Breast epithelium (tissue), 4 donors: Measurements from ENCODE around the gene PAIP2B. TPM values are rescaled to one million over a fixed set of nuclear protein-coding genes. Genes with fewer than 3 reads are reported as not detected.

Experiments used
- DNase-seq, 2 donors: peaks; one replicate each; pipeline ENCODE4 v3.0.0-alpha.2; 2019; ENCODE audit warnings: low spot score in 2 of 2
- H3K27ac ChIP-seq, 2 donors: fragments of 200-600 bp; sonication (generic) in 1 of 2; one replicate each; pipeline ENCODE4 v1.5.1; 2016 to 2019; ENCODE audit warnings: mild to moderate bottlenecking in 1 of 2
- H3K27me3 ChIP-seq, 2 donors: fragments of 200-600 bp; sonication (generic) in 1 of 2; one replicate each; pipeline versions ENCODE4 v1.5.1 to v1.6.0; 2017 to 2019; ENCODE audit warnings: control low read depth in 1 of 2, mild to moderate bottlenecking in 1 of 2
- H3K36me3 ChIP-seq: fragments of 200-600 bp; one replicate; pipeline ENCODE4 v1.5.1; 2019
- H3K4me1 ChIP-seq, 2 donors: fragments of 200-600 bp; sonication (generic); one replicate each; pipeline ENCODE4 v1.5.1; 2016 to 2019; ENCODE audit warnings: control low read depth in 1 of 2
- H3K4me3 ChIP-seq, 3 donors: fragments of 200-600 bp; sonication (generic); 1 replicate in 2 of 3; 2 replicates in 1 of 3; pipeline ENCODE4 v1.5.1; 2016 to 2019; ENCODE audit warnings: mild to moderate bottlenecking in 3 of 3, moderate library complexity in 2 of 3
- H3K9me3 ChIP-seq, 2 donors: fragments of 200-600 bp; sonication (generic) in 1 of 2; one replicate each; pipeline ENCODE4 v1.5.1; 2016 to 2019; ENCODE audit warnings: control low read depth in 1 of 2
- POLR2A ChIP-seq: fragments of 450-650 bp; IDR thresholded peaks from one replicate; pipeline ENCODE4 v1.6.1; 2016; ENCODE audit warnings: antibody characterized with exemption, mild to moderate bottlenecking, moderate library complexity
- POLR2AphosphoS5 ChIP-seq, 3 donors: sonication (generic); formaldehyde crosslinking; IDR thresholded peaks; one replicate each; pipeline ENCODE4 v1.6.1; 2017; ENCODE audit warnings: antibody characterized with exemption in 3 of 3
- intact Hi-C: fragments of 100-400 bp; cut with DNase I; formaldehyde crosslinking; loops from one replicate; pipeline ENCODE4 v1.15.1; 2023; ENCODE audit warnings: low total_unique reads
- total RNA-seq, 3 donors: library from RNA; depleted of rRNA; stranded (reverse); fragments of >200 nt; gene quantifications; one replicate each; pipeline ENCODE4 v1.1.0, GENCODE V29; 2016
- TF ChIP-seq, protein P1 (sequence below), 3 donors: fragments of 450-650 bp; IDR thresholded peaks; one replicate each; pipeline ENCODE4 v1.5.1; 2016 to 2017; ENCODE audit warnings: antibody characterized with exemption in 3 of 3, mild to moderate bottlenecking in 3 of 3, moderate library complexity in 3 of 3

Gene PAIP2B
- total RNA-seq, 3 donors from 2014 or later: 6.9 to 13.0 (median 9.0) TPM

DNA sequence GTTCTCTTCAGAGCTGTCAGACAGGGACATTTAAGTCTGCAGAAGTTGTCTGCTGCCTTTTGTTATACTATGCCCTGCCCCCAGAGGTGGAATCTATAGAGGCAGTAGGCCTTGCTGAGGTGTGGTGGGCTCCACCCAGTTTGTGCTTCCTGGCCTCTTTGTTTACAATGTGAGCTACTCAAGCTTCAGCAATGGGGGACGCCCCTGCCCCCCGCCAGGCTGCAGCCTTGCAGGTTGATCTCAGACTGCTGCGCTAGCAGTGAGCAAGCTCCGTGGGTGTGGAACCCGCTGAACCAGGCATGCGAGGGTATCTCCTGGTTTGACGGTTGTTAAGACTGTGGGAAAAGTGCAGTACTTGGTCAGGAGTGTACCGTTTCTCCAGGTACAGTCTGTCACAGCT lies 24.0 kb upstream of the PAIP2B start:
- intact Hi-C loops: no loop called here
- peaks cover 0 to 7% of the 10 kb centered on the region in 2 donors for H3K27me3 ChIP-seq
- no peak for DNase-seq
- TF ChIP-seq POLR2A (no peak), POLR2AphosphoS5 (IDR thresholded peaks at IDR 0.05) (no peak)
- TF ChIP-seq, protein P1, sequence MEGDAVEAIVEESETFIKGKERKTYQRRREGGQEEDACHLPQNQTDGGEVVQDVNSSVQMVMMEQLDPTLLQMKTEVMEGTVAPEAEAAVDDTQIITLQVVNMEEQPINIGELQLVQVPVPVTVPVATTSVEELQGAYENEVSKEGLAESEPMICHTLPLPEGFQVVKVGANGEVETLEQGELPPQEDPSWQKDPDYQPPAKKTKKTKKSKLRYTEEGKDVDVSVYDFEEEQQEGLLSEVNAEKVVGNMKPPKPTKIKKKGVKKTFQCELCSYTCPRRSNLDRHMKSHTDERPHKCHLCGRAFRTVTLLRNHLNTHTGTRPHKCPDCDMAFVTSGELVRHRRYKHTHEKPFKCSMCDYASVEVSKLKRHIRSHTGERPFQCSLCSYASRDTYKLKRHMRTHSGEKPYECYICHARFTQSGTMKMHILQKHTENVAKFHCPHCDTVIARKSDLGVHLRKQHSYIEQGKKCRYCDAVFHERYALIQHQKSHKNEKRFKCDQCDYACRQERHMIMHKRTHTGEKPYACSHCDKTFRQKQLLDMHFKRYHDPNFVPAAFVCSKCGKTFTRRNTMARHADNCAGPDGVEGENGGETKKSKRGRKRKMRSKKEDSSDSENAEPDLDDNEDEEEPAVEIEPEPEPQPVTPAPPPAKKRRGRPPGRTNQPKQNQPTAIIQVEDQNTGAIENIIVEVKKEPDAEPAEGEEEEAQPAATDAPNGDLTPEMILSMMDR (IDR thresholded peaks at IDR 0.05): no peak
- no peaks in the 10 kb centered on the region for H3K36me3 ChIP-seq
- H3K27ac ChIP-seq: no peak overlapping the region
- no peaks in the 10 kb centered on the region for H3K4me1 ChIP-seq
- H3K9me3 ChIP-seq: peaks cover 0 to 2% of the 10 kb centered on the region in 2 donors
- H3K4me3 ChIP-seq: no peak overlapping the region

DNA sequence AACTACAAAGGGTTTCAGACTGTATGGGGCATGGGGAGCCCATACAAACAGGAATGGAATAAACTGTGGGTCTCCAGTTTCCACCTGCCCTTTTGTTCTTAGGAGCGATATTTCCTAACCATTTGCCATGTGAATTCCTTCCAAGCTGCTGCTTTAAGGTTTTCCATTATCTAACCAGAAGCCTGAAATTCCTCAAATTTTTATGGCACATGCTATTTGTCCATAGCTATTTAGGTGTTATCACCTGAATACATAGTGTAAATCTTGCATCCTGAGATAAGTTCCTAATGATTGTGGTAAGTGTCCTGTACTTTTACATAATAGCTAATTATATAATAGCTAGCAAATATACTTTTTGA lies 17.4 kb upstream of the PAIP2B start:
- Histone ChIP-seq H3K36me3 (no peaks in the 10 kb centered on the region), H3K27me3 (no peaks in the 10 kb centered on the region), H3K4me1 (no peaks in the 10 kb centered on the region), H3K9me3 (peaks cover 0 to 2% of the 10 kb centered on the region in 2 donors), H3K4me3 (no peak overlapping the region), H3K27ac (no peak overlapping the region)
- TF ChIP-seq POLR2A (no peak), POLR2AphosphoS5 (IDR thresholded peaks at IDR 0.05) (no peak)
- TF ChIP-seq, protein P1 (IDR thresholded peaks at IDR 0.05): no peak
- DNase-seq: no peak
- intact Hi-C loops: no loop called here

DNA sequence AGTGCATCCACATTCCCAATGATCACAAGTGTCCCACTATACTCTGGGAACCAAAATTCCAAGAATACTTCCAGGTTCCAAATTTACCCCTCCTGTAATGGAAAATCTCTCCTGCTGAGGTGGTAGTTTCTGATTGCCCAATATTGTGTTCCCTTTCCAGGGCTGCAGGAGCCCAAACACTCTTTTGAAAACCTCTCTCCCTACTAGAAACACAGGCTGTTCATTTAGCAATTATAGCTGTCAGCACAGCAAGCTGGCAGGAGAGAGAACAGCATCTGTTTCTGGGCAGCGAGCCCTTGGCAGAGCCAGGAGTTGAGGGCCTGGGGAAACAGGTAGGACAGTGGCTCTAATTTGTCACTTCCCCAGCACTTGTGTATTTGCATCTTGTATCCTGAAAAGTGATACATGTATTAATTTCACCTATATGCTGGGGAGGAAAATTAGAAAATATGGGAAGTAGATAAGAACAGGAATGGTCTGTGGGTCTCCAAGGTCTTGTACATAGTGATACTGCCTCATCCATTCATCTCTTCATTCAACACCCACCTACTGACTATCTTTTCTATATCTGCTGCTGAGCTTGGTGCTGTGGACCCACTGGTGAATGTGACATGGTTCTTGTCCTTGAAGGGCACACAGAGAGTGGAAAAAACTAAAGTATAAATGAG lies 16.9 kb upstream of the PAIP2B start:
- TF ChIP-seq POLR2A: no peak
- TF ChIP-seq POLR2AphosphoS5 (IDR thresholded peaks at IDR 0.05): no peak
- TF ChIP-seq, protein P1 (IDR thresholded peaks at IDR 0.05): no peak
- Histone ChIP-seq H3K27me3 (no peaks in the 10 kb centered on the region), H3K9me3 (peaks cover 0 to 2% of the 10 kb centered on the region in 2 donors), H3K27ac (no peak overlapping the region), H3K4me1 (no peaks in the 10 kb centered on the region), H3K36me3 (no peaks in the 10 kb centered on the region), H3K4me3 (no peak overlapping the region)
- no peak for DNase-seq
- intact Hi-C loops: no loop called here

DNA sequence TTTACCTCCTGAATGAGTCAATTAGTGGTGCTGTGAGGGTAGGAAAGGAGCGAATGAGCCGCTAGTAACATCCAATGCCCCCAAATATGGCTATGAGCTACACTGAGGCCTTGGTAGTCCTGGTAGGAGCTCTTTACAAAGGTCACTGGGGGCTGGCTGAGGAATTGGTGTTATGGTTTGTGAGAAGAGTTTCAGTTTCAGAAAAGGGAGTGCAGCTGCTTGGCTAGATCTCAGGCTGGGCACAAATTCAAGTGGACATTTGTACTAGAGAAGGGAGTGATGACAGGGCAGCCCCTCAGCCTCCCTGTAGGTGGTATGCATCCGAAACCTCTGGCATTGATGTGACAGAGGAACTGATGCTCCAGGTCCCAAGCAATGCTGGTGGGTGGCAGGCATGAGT lies 13.9 kb upstream of the PAIP2B start:
- H3K27ac ChIP-seq: no peak overlapping the region
- TF ChIP-seq, protein P1 (IDR thresholded peaks at IDR 0.05): no peak
- TF ChIP-seq POLR2AphosphoS5 (IDR thresholded peaks at IDR 0.05) (no peak), POLR2A (no peak)
- no peaks in the 10 kb centered on the region for H3K4me1 ChIP-seq
- intact Hi-C loops: no loop called here
- no peaks in the 10 kb centered on the region for H3K36me3 ChIP-seq
- no peak overlapping the region for H3K4me3 ChIP-seq
- DNase-seq: no peak
- H3K9me3 ChIP-seq: no peaks in the 10 kb centered on the region
- H3K27me3 ChIP-seq: no peaks in the 10 kb centered on the region

DNA sequence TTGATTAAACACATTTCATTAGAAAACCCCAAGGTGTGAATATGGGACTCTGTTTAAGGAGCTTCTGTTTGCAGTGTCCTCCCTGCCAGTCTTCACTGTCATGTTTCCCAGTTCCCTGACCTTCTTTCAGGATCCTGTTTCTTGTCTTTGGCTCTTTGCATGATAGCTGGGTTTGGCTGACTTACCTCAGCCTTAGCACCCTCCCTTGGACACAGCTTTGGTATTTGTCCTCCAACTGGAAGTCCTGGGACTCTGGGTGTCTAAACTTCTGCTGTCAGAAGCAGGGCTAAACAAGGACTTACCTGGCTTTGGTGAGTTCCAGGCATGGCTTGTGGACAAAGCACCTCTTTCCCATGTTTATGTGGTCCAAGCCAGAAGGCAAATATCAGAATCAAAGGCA lies 11.2 kb upstream of the PAIP2B start:
- Histone ChIP-seq H3K36me3 (no peaks in the 10 kb centered on the region), H3K4me1 (no peaks in the 10 kb centered on the region), H3K4me3 (no peak overlapping the region), H3K27me3 (no peaks in the 10 kb centered on the region), H3K9me3 (no peaks in the 10 kb centered on the region), H3K27ac (no peak overlapping the region)
- intact Hi-C loops: no loop called here
- TF ChIP-seq, protein P1 (IDR thresholded peaks at IDR 0.05): no peak
- TF ChIP-seq POLR2AphosphoS5 (IDR thresholded peaks at IDR 0.05) (no peak), POLR2A (no peak)
- DNase-seq: no peak
